Measurements from ENCODE around the gene FAM163A. TPM values are rescaled to one million over a fixed set of nuclear protein-coding genes. Genes with fewer than 3 reads are reported as not detected.
"Not testable (repeated sequence)": the region's sequence is repeated elsewhere in the genome, so short reads cannot be mapped to it uniquely, and the experiment has no call there.

Gene FAM163A
- total and polyA plus RNA-seq, 4 donors, result 0.09 TPM; not detected in 3

- no peaks in the 10 kb centered on the region for H3K9me3 ChIP-seq (ENCODE audit: control insufficient read depth in 4 of 4, insufficient read depth in 3 of 4, low read length in 3 of 4)
- H3K4me1 ChIP-seq (ENCODE audit: control insufficient read depth in 5 of 5, insufficient read depth in 5 of 5, low read length in 5 of 5), result peaks cover 0 to 2% (median 0%) of the 10 kb centered on the region in 5 donors
- H3K36me3 ChIP-seq (ENCODE audit: control insufficient read depth in 4 of 4, insufficient read depth in 4 of 4, low read length in 4 of 4), result peaks cover 0 to 1% (median 0%) of the 10 kb centered on the region in 4 donors
- ATAC-seq (ENCODE audit: insufficient read depth, low FRiP score) (no peak), DNase-seq (no peak)
- no peak for TF ChIP-seq CTCF (IDR thresholded peaks at IDR 0.05; ENCODE audit: control extremely low read depth, extremely low read depth)
- H3K27ac ChIP-seq (ENCODE audit: low read depth in 1 of 2, low read length in 1 of 2), result no peak overlapping the region
- H3K4me3 ChIP-seq, result no peak overlapping the region
- 62 to 66% methylated on average over 9 of the region's 9 CpGs for WGBS, 2 donors
- no peaks in the 10 kb centered on the region for H3K27me3 ChIP-seq (ENCODE audit: control insufficient read depth in 3 of 3, insufficient read depth in 3 of 3, low read length in 2 of 3)
- H3K9ac ChIP-seq (ENCODE audit: insufficient read depth in 1 of 2, low read length in 2 of 2), result no peak overlapping the region
Measured at GRCh38 chr1:179831852-179832699, 89.0 kb downstream of the FAM163A start.

- ATAC-seq (ENCODE audit: insufficient read depth, low FRiP score); H3K9me3 ChIP-seq (ENCODE audit: control insufficient read depth in 4 of 4, insufficient read depth in 3 of 4, low read length in 3 of 4); H3K4me1 ChIP-seq (ENCODE audit: control insufficient read depth in 5 of 5, insufficient read depth in 5 of 5, low read length in 5 of 5); H3K27ac ChIP-seq (ENCODE audit: low read depth in 1 of 2, low read length in 1 of 2); H3K4me3 ChIP-seq; H3K36me3 ChIP-seq (ENCODE audit: control insufficient read depth in 4 of 4, insufficient read depth in 4 of 4, low read length in 4 of 4); DNase-seq; H3K9ac ChIP-seq (ENCODE audit: insufficient read depth in 1 of 2, low read length in 2 of 2); H3K27me3 ChIP-seq (ENCODE audit: control insufficient read depth in 3 of 3, insufficient read depth in 3 of 3, low read length in 2 of 3): not testable (repeated sequence)
- 98% methylated on average over 37 to 38 of the region's 38 CpGs for WGBS, 2 donors
Measured at GRCh38 chr1:179836686-179837445, 93.8 kb downstream of the FAM163A start.

GRCh38 chr1:179840107-179840506 lies 97.0 kb downstream of the FAM163A start:
- peaks cover 0 to 11% (median 5%) of the 10 kb centered on the region in 4 donors for H3K36me3 ChIP-seq (ENCODE audit: control insufficient read depth in 4 of 4, insufficient read depth in 4 of 4, low read length in 4 of 4)
- 79 to 84% methylated on average over 3 of the region's 3 CpGs for WGBS, 2 donors
- H3K4me3 ChIP-seq, result no peak overlapping the region
- H3K4me1 ChIP-seq (ENCODE audit: control insufficient read depth in 5 of 5, insufficient read depth in 5 of 5, low read length in 5 of 5), result no peaks in the 10 kb centered on the region
- no peak overlapping the region for H3K9ac ChIP-seq (ENCODE audit: insufficient read depth in 1 of 2, low read length in 2 of 2)
- TF ChIP-seq CTCF (IDR thresholded peaks at IDR 0.05; ENCODE audit: control extremely low read depth, extremely low read depth), result no peak
- DNase-seq (no peak), ATAC-seq (ENCODE audit: insufficient read depth, low FRiP score) (no peak)
- no peaks in the 10 kb centered on the region for H3K9me3 ChIP-seq (ENCODE audit: control insufficient read depth in 4 of 4, insufficient read depth in 3 of 4, low read length in 3 of 4)
- H3K27me3 ChIP-seq (ENCODE audit: control insufficient read depth in 3 of 3, insufficient read depth in 3 of 3, low read length in 2 of 3), result no peaks in the 10 kb centered on the region
- H3K27ac ChIP-seq (ENCODE audit: low read depth in 1 of 2, low read length in 1 of 2), result no peak overlapping the region

- ATAC-seq (ENCODE audit: insufficient read depth, low FRiP score) (no peak), DNase-seq (no peak)
- Histone ChIP-seq H3K27ac (ENCODE audit: low read depth in 1 of 2, low read length in 1 of 2) (no peak overlapping the region), H3K36me3 (ENCODE audit: control insufficient read depth in 4 of 4, insufficient read depth in 4 of 4, low read length in 4 of 4) (peaks cover 13 to 35% (median 22%) of the 10 kb centered on the region in 4 donors), H3K9me3 (ENCODE audit: control insufficient read depth in 4 of 4, insufficient read depth in 3 of 4, low read length in 3 of 4) (no peaks in the 10 kb centered on the region), H3K4me3 (no peak overlapping the region), H3K9ac (ENCODE audit: insufficient read depth in 1 of 2, low read length in 2 of 2) (no peak overlapping the region), H3K27me3 (ENCODE audit: control insufficient read depth in 3 of 3, insufficient read depth in 3 of 3, low read length in 2 of 3) (no peaks in the 10 kb centered on the region), H3K4me1 (ENCODE audit: control insufficient read depth in 5 of 5, insufficient read depth in 5 of 5, low read length in 5 of 5) (no peaks in the 10 kb centered on the region)
- no peak for TF ChIP-seq CTCF (IDR thresholded peaks at IDR 0.05; ENCODE audit: control extremely low read depth, extremely low read depth)
- WGBS, 2 donors, result 97% methylated on average over 3 of the region's 3 CpGs
Measured at GRCh38 chr1:179848233-179848632, 105.1 kb downstream of the FAM163A start.

All from lung (tissue), 12 donors.